ENCODE results near the gene TBC1D3B.

TBC1D3B gene

GRCh38 chr17:36132421-36132831 lies 44.0 kb downstream of the TBC1D3B start:
- TF ChIP-seq CTCF (conservative IDR thresholded peaks at IDR 0.05) (no peak), ZFX (IDR thresholded peaks at IDR 0.05) (no peak)

DNA sequence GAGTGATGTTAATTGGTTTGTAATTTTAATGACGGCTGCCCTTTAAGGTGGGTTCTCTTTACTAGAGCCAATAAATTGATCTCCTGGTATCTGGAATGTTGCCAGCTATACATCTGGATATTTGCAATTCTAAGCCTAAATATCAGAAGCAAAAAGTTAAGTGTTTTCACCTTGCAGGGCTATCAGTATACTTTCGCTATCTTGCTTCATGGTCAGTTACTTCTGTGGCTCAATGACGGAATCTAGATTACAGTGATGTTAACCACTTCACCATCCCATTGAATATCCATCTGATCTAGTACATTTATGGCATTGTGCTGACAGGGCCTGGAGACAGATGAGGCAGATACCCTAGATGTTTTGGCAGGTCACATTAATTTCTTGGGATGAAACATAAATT lies 44.5 kb downstream of the TBC1D3B start:
- H3K27ac ChIP-seq, result no peak overlapping the region
- TF ChIP-seq ZFX (IDR thresholded peaks at IDR 0.05), result no peak
- no peak for TF ChIP-seq CTCF (conservative IDR thresholded peaks at IDR 0.05)

More at GRCh38 chr17:36132421-36132831, 44.0 kb downstream of the TBC1D3B start:
- no peak overlapping the region for H3K27ac ChIP-seq

GRCh38 chr17:36131421-36131820 lies 45.0 kb downstream of the TBC1D3B start:
- TF ChIP-seq CTCF (conservative IDR thresholded peaks at IDR 0.05) (peak; percentile 20), ZFX (IDR thresholded peaks at IDR 0.05) (no peak)
- H3K27ac ChIP-seq, result no peak overlapping the region

GRCh38 chr17:36130346-36130745 lies 46.1 kb downstream of the TBC1D3B start:
- TF ChIP-seq CTCF (conservative IDR thresholded peaks at IDR 0.05) (no peak), ZFX (IDR thresholded peaks at IDR 0.05) (no peak)
- no peak overlapping the region for H3K27ac ChIP-seq

GRCh38 chr17:36129616-36130015 lies 46.8 kb downstream of the TBC1D3B start:
- TF ChIP-seq ZFX (IDR thresholded peaks at IDR 0.05) (no peak), CTCF (conservative IDR thresholded peaks at IDR 0.05) (no peak)
- H3K27ac ChIP-seq, result no peak overlapping the region

- no peak for TF ChIP-seq ZFX (IDR thresholded peaks at IDR 0.05)
- no peak for TF ChIP-seq CTCF (conservative IDR thresholded peaks at IDR 0.05)
- H3K27ac ChIP-seq, result no peak overlapping the region
These were observed 47.9 kb downstream of the TBC1D3B start for GRCh38 chr17:36128411-36128978.

GRCh38 chr17:36127911-36128310 lies 48.5 kb downstream of the TBC1D3B start:
- TF ChIP-seq ZFX (IDR thresholded peaks at IDR 0.05) (no peak), CTCF (conservative IDR thresholded peaks at IDR 0.05) (no peak)
- H3K27ac ChIP-seq, result no peak overlapping the region

Measured in C4-2B (cell line).